SK-N-MC (cell line): Measurements from ENCODE around the gene FEZ2.
A peak's percentile ranks its signal among the peaks of the same experiment; 100 is the strongest.

Source experiments
- DNase-seq: peaks from one replicate; pipeline ENCODE4 v3.0.0-alpha.2; 2011; ENCODE audit warnings: low read depth, low spot score
- H3K27ac ChIP-seq: fragments of 200-600 bp; sonication (generic); 2 replicates; pipeline ENCODE4 v1.5.1; 2016; ENCODE audit warnings: mixed run types
- H3K36me3 ChIP-seq: fragments of 200-600 bp; sonication (generic); 2 replicates; pipeline ENCODE4 v1.6.1; 2017; ENCODE audit warnings: antibody characterized with exemption, low read length, mixed read lengths; ENCODE audit not compliant: insufficient read depth
- H3K4me3 ChIP-seq: fragments of 200-600 bp; sonication (generic); 2 replicates; pipeline ENCODE4 v1.5.1; 2016
- H3K9ac ChIP-seq: fragments of 200-600 bp; sonication (generic); 2 replicates; pipeline ENCODE4 v1.8.0; 2017; ENCODE audit warnings: mixed run types, mixed read lengths; ENCODE audit not compliant: insufficient read length
- H3K9me3 ChIP-seq: fragments of 200-600 bp; sonication (generic); 2 replicates; pipeline ENCODE4 v1.6.1; 2017; ENCODE audit warnings: low read depth, mild to moderate bottlenecking, antibody characterized with exemption, low read length, moderate library complexity, mixed read lengths
- EZH2 ChIP-seq: fragments of 200-600 bp; sonication (generic); IDR thresholded peaks from one replicate; pipeline ENCODE4 v1.6.1; 2017; ENCODE audit warnings: antibody characterized with exemption
- FOXP2 ChIP-seq: optimal IDR thresholded peaks from 2 replicates; pipeline ENCODE3; 2011; ENCODE audit warnings: mild to moderate bottlenecking, moderate library complexity; ENCODE audit not compliant: insufficient read depth; ENCODE audit errors: extremely low read length, control extremely low read depth
- POLR2AphosphoS5 ChIP-seq: IDR thresholded peaks from 2 replicates; pipeline ENCODE4 v1.6.1; 2012; ENCODE audit warnings: mild to moderate bottlenecking, low read depth, low read length, borderline replicate concordance

FEZ2 gene

DNA sequence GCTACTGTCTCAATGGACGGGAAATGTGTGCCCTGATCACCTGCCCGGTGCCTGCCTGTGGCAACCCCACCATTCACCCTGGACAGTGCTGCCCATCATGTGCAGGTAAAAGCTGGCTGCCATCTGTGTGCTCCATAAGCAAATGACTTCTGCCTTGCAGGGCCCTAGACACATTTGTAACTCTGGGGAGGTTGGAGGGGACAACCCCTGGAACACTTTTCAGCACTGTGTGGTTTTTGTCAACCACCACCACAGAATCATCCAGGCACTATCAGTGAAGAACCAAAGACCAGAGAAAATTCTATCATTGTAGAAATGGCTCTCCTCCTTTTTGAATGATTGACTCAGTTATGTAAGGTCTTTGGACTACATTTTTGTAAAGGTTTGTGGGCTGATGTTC, 84.3 kb downstream of the FEZ2 start:
- Histone ChIP-seq H3K4me3 (no peak overlapping the region), H3K9ac (no peak overlapping the region), H3K36me3 (peaks cover 35% of the 10 kb centered on the region), H3K27ac (no peak overlapping the region), H3K9me3 (no peaks in the 10 kb centered on the region)
- TF ChIP-seq EZH2, result no peak
- TF ChIP-seq FOXP2, result no peak
- TF ChIP-seq POLR2AphosphoS5, result no peak
- no peak for DNase-seq

- no peak for DNase-seq
- Histone ChIP-seq H3K27ac (no peak overlapping the region), H3K4me3 (no peak overlapping the region), H3K9ac (no peak overlapping the region), H3K36me3 (peaks cover 31% of the 10 kb centered on the region), H3K9me3 (no peaks in the 10 kb centered on the region)
- TF ChIP-seq POLR2AphosphoS5, result no peak
- TF ChIP-seq FOXP2, result no peak
- TF ChIP-seq EZH2, result no peak
These were observed 85.3 kb downstream of the FEZ2 start for GRCh38 chr2:36512705-36513104.

DNA sequence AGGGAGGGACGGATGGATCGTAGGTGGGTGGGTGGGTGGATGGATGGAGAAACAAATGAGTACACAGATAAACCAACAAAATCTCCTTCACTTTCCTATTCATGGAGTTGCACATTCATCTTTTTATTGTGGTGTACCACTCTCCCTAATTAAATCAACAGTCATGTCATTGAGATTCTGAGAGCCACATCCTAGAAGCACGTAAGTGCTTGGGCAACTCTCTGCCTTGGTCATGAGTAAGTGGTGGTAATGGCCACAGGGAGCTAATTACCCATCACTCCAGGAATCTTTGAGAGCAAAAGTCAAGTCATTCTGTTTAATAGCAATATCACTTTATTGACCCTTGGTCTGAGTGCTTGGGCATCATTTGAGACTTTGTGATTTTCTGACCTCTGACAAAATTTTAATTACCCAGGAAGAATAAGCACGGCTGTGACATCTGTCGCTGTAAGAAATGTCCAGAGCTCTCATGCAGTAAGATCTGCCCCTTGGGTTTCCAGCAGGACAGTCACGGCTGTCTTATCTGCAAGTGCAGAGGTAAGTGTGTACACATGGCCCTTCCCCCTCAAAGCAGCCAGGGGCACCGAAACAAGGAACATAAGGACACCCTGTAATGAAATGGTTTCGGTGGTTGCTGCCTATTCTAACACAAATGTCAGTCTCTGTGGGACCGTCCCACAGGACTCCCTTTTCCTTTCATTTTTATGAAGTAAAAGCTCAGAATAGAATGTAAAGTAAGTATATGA, 85.9 kb downstream of the FEZ2 start:
- TF ChIP-seq EZH2, result no peak
- no peak for TF ChIP-seq POLR2AphosphoS5
- H3K4me3 ChIP-seq, result no peak overlapping the region
- H3K27ac ChIP-seq, result no peak overlapping the region
- H3K36me3 ChIP-seq, result peaks cover 25% of the 10 kb centered on the region
- H3K9me3 ChIP-seq, result no peaks in the 10 kb centered on the region
- no peak overlapping the region for H3K9ac ChIP-seq
- DNase-seq, result no peak

DNA sequence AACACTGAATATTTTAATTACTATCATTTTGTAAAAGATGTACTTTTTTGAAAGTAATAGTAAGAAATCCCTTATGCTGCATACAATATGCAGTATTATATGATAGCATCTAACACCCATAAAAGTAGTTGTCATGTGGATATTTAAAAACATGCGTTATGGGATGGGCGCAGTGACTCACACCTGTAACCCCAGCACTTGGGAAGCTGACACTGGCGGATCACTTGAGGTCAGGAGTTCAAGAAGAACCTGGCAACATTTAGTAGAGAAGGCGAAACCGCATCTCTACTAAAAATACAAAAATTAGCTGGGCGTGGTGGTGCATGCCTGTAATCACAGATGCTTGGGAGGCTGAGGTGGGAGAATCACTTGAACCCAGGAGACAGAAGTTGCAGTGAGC, 88.9 kb downstream of the FEZ2 start:
- H3K27ac ChIP-seq, result no peak overlapping the region
- peaks cover 18% of the 10 kb centered on the region for H3K36me3 ChIP-seq
- no peaks in the 10 kb centered on the region for H3K9me3 ChIP-seq
- TF ChIP-seq POLR2AphosphoS5 (no peak), FOXP2 (no peak), EZH2 (no peak)
- H3K4me3 ChIP-seq, result no peak overlapping the region
- H3K9ac ChIP-seq, result no peak overlapping the region
- no peak for DNase-seq

- TF ChIP-seq EZH2, result no peak
- no peak for TF ChIP-seq POLR2AphosphoS5
- TF ChIP-seq FOXP2, result no peak
- H3K36me3 ChIP-seq, result peaks cover 6% of the 10 kb centered on the region; the same call in 1 of the 2 replicates
- peak; percentile 35 for DNase-seq
These were observed 90.6 kb downstream of the FEZ2 start for GRCh38 chr2:36507408-36507812.

More at GRCh38 chr2:36507408-36507812, 90.6 kb downstream of the FEZ2 start:
- Histone ChIP-seq H3K27ac (no peak overlapping the region), H3K9me3 (no peaks in the 10 kb centered on the region), H3K4me3 (no peak overlapping the region), H3K9ac (no peak overlapping the region)
